CD8-positive, alpha-beta memory T cell (primary cell): ENCODE measurements around the gene KCNN3. TPM values are rescaled to one million over a fixed set of nuclear protein-coding genes. Genes with fewer than 3 reads are reported as not detected.
A peak's percentile ranks its signal among the peaks of the same experiment; 100 is the strongest.
"Not testable (repeated sequence)": the region's sequence is repeated elsewhere in the genome, so short reads cannot be mapped to it uniquely, and the experiment has no call there.

Experiments
- CTCF ChIA-PET: fragments of 350-600 bp; sonication (Branson Sonifier 250); formaldehyde crosslinking; loops from one replicate; lab custom pipeline; 2021; ENCODE audit warnings: antibody characterized with exemption; lab: Charles Lee
- POLR2A ChIA-PET: fragments of 350-600 bp; sonication (Branson Sonifier 250); formaldehyde crosslinking; loops from one replicate; lab custom pipeline; 2021; ENCODE audit warnings: antibody characterized with exemption; lab: Charles Lee
- DNase-seq, 5 donors: peaks; one replicate each; pipeline versions ENCODE4 v3.0.0 to v3.0.0-alpha.2; 2020 to 2022; ENCODE audit warnings: mixed read lengths in 1 of 5
- H3K27ac ChIP-seq: one replicate; pipeline ENCODE4 v1.7.0; 2013; ENCODE audit warnings: low read depth, mild to moderate bottlenecking, low read length, moderate library complexity
- H3K27me3 ChIP-seq: 2 replicates; pipeline ENCODE4 v1.7.0; 2013; ENCODE audit warnings: low read length, mild to moderate bottlenecking; ENCODE audit not compliant: insufficient read depth, poor library complexity, severe bottlenecking
- H3K36me3 ChIP-seq: 2 replicates; pipeline ENCODE4 v1.7.0; 2013; ENCODE audit warnings: mild to moderate bottlenecking, low read length, moderate library complexity; ENCODE audit not compliant: insufficient read depth
- H3K4me1 ChIP-seq: 2 replicates; pipeline ENCODE4 v1.7.0; 2013; ENCODE audit warnings: mild to moderate bottlenecking, low read length, moderate library complexity; ENCODE audit not compliant: insufficient read depth
- H3K4me3 ChIP-seq: 2 replicates; pipeline ENCODE4 v1.7.0; 2013; ENCODE audit warnings: mild to moderate bottlenecking, low read length
- H3K9me3 ChIP-seq: 2 replicates; pipeline ENCODE4 v1.7.0; 2013; ENCODE audit warnings: mild to moderate bottlenecking, low read length
- H3K27ac Mint-ChIP-seq, 8 donors: one replicate each; pipeline ENCODE4 v1.8.0; 2020 to 2021; ENCODE audit warnings: mixed read lengths in 8 of 8, mild to moderate bottlenecking in 6 of 8, inconsistent platforms in 3 of 8, moderate library complexity in 3 of 8
- H3K27me3 Mint-ChIP-seq, 2 donors: one replicate each; pipeline ENCODE4 v1.8.0; 2020 to 2021; ENCODE audit warnings: mixed read lengths in 2 of 2, mild to moderate bottlenecking in 1 of 2, moderate library complexity in 1 of 2
- H3K36me3 Mint-ChIP-seq, 3 donors: one replicate each; pipeline ENCODE4 v1.8.0; 2020 to 2021; ENCODE audit warnings: mixed read lengths in 3 of 3, inconsistent platforms in 1 of 3, mild to moderate bottlenecking in 1 of 3
- H3K4me1 Mint-ChIP-seq, 3 donors: one replicate each; pipeline ENCODE4 v1.8.0; 2020 to 2021; ENCODE audit warnings: mixed read lengths in 3 of 3, inconsistent platforms in 1 of 3, mild to moderate bottlenecking in 1 of 3
- H3K4me3 Mint-ChIP-seq, 7 donors: one replicate each; pipeline ENCODE4 v1.8.0; 2020 to 2021; ENCODE audit warnings: mixed read lengths in 7 of 7, mild to moderate bottlenecking in 6 of 7, moderate library complexity in 4 of 7, inconsistent platforms in 2 of 7
- H3K9me3 Mint-ChIP-seq, 5 donors: one replicate each; pipeline ENCODE4 v1.8.0; 2020 to 2022; ENCODE audit warnings: mixed read lengths in 5 of 5, mild to moderate bottlenecking in 3 of 5, moderate library complexity in 2 of 5, inconsistent platforms in 1 of 5
- polyA plus RNA-seq: library from polyadenylated mRNA; unstranded; fragments of 300-500 nt; fragmentation: Illumina TruSeq; gene quantifications from one replicate; pipeline ENCODE4 v1.2.3, GENCODE V29; 2021
- total RNA-seq, 2 experiments: library from RNA; stranded (reverse); gene quantifications; one replicate each; pipeline ENCODE4 v1.2.3, GENCODE V29; 2021

KCNN3 gene
- total RNA-seq (under 1 TPM; 0.18 to 0.22 TPM), polyA plus RNA-seq (not detected)

- H3K27me3 Mint-ChIP-seq: peaks cover 27 to 68% of the 10 kb centered on the region in 2 donors
- peaks cover 13 to 29% (median 19%) of the 10 kb centered on the region in 3 donors for H3K4me1 Mint-ChIP-seq
- H3K4me3 Mint-ChIP-seq: peak within 1 kb of the TSS in 5 of 7 donors; percentile 20 to 73 (median 55)
- no peaks in the 10 kb centered on the region for H3K9me3 Mint-ChIP-seq
- peak within 1 kb of the TSS in 1 of 8 donors; percentile 43 for H3K27ac Mint-ChIP-seq
- H3K36me3 ChIP-seq: no peaks in the 10 kb centered on the region
- POLR2A ChIA-PET: no interaction called here
- peak; percentile 49 to 81 (median 65) for DNase-seq
- H3K4me3 ChIP-seq: no peak within 1 kb of the TSS
- H3K9me3 ChIP-seq: no peaks in the 10 kb centered on the region
- CTCF ChIA-PET: interaction anchor here (1.1 to 1.9 kb wide), 3 partner anchors 9 to 215 kb away, joined by 4 to 5 read pairs (median 4); no protein-coding TSS in a partner anchor
- no peaks in the 10 kb centered on the region for H3K36me3 Mint-ChIP-seq
- H3K4me1 ChIP-seq: no peaks in the 10 kb centered on the region
- peaks cover 13% of the 10 kb centered on the region for H3K27me3 ChIP-seq
- H3K27ac ChIP-seq: no peak within 1 kb of the TSS
Measured at GRCh38 chr1:154870115-154870571, at the start of gene KCNN3. TSS of gene KCNN3 (minus strand) at chr1:154870281. CDS start at chr1:154869964, 317 bp downstream.

DNA sequence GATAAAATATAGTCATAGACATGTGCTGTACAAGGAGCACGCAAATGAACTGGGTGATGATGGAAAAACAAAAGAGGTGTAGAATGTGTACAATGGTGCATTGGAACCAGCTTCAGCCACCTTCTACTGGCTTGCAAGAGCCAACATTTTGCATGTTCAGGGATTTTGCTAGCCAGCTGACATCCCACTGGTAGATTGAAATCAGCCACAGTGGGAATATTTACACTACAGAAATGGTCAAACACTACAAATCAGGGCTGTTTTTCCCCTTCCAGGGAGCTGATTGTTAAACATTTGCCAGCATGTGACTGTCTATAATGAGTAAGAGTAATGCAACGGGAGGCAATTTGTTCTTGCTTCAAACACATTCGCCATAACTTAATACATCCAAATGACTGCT lies 43.2 kb upstream of the KCNN3 start:
- Mint-ChIP-seq H3K36me3 (peaks cover 4 to 7% (median 4%) of the 10 kb centered on the region in 3 donors), H3K4me1 (no peaks in the 10 kb centered on the region), H3K27ac (no peak overlapping the region), H3K4me3 (no peak overlapping the region), H3K27me3 (no peaks in the 10 kb centered on the region), H3K9me3 (no peaks in the 10 kb centered on the region)
- H3K27me3 ChIP-seq: no peaks in the 10 kb centered on the region
- no peak overlapping the region for H3K27ac ChIP-seq
- POLR2A ChIA-PET: no interaction called here
- CTCF ChIA-PET: no interaction called here
- H3K9me3 ChIP-seq: no peaks in the 10 kb centered on the region
- H3K4me3 ChIP-seq: no peak overlapping the region
- DNase-seq: no peak
- H3K36me3 ChIP-seq: no peaks in the 10 kb centered on the region
- H3K4me1 ChIP-seq: no peaks in the 10 kb centered on the region

- H3K4me1 Mint-ChIP-seq: no peaks in the 10 kb centered on the region
- no peak for DNase-seq
- no peak overlapping the region for H3K4me3 Mint-ChIP-seq
Measured at GRCh38 chr1:154912755-154913154, 42.7 kb upstream of the KCNN3 start.

DNA sequence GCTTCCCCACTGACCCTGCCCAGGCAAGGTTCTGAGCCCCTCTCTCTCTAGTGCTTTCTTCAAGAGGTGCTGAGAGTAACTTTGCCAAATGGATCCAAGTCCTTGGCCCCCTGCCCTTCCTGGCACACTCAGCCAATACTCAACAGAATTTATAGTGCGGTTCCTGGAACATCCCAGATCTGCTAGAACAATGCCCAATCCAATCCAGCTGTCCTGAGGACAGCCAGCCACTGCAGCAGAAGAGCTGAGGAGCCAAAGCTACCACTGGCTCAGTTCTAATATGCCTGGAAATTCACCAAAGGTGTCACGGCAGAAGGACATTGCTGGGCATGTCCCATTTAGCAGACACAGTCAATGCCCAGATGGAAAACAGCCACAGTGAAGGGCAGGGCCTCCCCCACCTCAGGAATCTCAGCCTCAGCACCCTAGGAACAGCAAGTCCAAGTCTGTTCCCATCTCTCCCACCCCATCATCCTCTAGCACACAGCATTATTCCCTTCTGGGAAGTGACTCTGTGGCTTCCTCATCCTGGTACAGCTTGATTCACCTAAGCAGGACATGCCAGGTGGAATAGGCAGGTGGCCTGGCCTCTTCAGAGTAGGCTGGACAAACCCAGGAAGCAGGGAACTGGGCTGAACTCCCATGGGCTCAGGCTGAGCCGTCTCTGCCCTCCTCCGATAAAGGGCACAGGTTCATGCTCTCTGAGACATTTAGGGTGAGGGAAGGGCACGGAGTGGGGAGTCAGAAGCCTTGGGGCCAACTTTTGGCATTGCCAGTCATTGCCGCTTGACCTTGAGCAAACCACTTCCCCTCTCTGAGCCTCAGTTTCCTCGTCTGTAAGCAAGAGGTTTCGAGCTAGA lies 41.8 kb upstream of the KCNN3 start:
- Histone ChIP-seq H3K9me3 (no peaks in the 10 kb centered on the region), H3K4me3 (no peak overlapping the region), H3K4me1 (no peaks in the 10 kb centered on the region), H3K36me3 (no peaks in the 10 kb centered on the region), H3K27me3 (no peaks in the 10 kb centered on the region), H3K27ac (no peak overlapping the region)
- ChIA-PET CTCF (no interaction called here), POLR2A (interaction anchor here (0.5 kb wide), 1 partner anchor 14 kb away, joined by 3 read pairs; no protein-coding TSS in a partner anchor)
- peak overlapping the region in 1 of 8 donors; percentile 29 for H3K27ac Mint-ChIP-seq
- H3K4me1 Mint-ChIP-seq: no peaks in the 10 kb centered on the region
- H3K4me3 Mint-ChIP-seq: no peak overlapping the region
- peaks cover 4 to 6% (median 4%) of the 10 kb centered on the region in 3 donors for H3K36me3 Mint-ChIP-seq
- H3K9me3 Mint-ChIP-seq: no peaks in the 10 kb centered on the region
- DNase-seq: no peak
- no peaks in the 10 kb centered on the region for H3K27me3 Mint-ChIP-seq

More at GRCh38 chr1:154912755-154913154, 42.7 kb upstream of the KCNN3 start:
- peaks cover 4 to 7% (median 4%) of the 10 kb centered on the region in 3 donors for H3K36me3 Mint-ChIP-seq
- H3K27ac Mint-ChIP-seq: no peak overlapping the region
- no peaks in the 10 kb centered on the region for H3K9me3 Mint-ChIP-seq
- ChIA-PET POLR2A (interaction anchor here (0.5 kb wide), 1 partner anchor 13 kb away, joined by 3 read pairs; no protein-coding TSS in a partner anchor), CTCF (no interaction called here)
- Histone ChIP-seq H3K4me3 (no peak overlapping the region), H3K36me3 (no peaks in the 10 kb centered on the region), H3K9me3 (no peaks in the 10 kb centered on the region), H3K27ac (no peak overlapping the region), H3K27me3 (no peaks in the 10 kb centered on the region), H3K4me1 (no peaks in the 10 kb centered on the region)
- H3K27me3 Mint-ChIP-seq: no peaks in the 10 kb centered on the region

DNA sequence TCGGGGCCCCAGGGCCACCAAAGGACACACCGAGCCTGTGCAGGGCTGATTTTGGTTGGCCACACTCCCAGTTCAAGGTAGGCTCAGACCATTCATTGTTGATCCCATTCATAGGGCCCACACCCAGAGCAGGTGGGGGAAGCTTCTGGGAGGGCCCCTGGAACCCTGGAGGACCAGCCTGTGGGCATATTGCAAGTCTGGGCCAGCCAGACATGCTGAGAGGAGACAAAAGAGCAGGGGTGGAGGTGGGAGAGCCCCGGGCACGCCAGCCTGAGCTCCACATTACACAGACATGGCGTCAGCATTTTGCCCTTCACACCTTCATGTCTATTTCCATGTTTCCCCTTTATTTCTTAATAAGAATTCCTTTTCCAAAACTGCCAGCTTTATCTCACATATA lies 40.8 kb upstream of the KCNN3 start:
- Histone ChIP-seq H3K27me3 (no peaks in the 10 kb centered on the region), H3K27ac (no peak overlapping the region), H3K36me3 (no peaks in the 10 kb centered on the region), H3K9me3 (no peaks in the 10 kb centered on the region), H3K4me1 (no peaks in the 10 kb centered on the region), H3K4me3 (no peak overlapping the region)
- Mint-ChIP-seq H3K36me3 (no peaks in the 10 kb centered on the region), H3K27ac (peak overlapping the region in 1 of 8 donors; percentile 26), H3K9me3 (no peaks in the 10 kb centered on the region), H3K4me3 (no peak overlapping the region), H3K4me1 (no peaks in the 10 kb centered on the region), H3K27me3 (no peaks in the 10 kb centered on the region)
- CTCF ChIA-PET: interaction anchor here (1.5 kb wide), 1 partner anchor 181 kb away, joined by 3 read pairs; no protein-coding TSS in a partner anchor
- POLR2A ChIA-PET: no interaction called here
- DNase-seq: no peak

GRCh38 chr1:154908937-154909336 lies 38.9 kb upstream of the KCNN3 start:
- no peaks in the 10 kb centered on the region for H3K36me3 Mint-ChIP-seq
- CTCF ChIA-PET: no interaction called here
- no peaks in the 10 kb centered on the region for H3K27me3 Mint-ChIP-seq
- no peaks in the 10 kb centered on the region for H3K9me3 Mint-ChIP-seq
- POLR2A ChIA-PET: no interaction called here
- H3K27ac Mint-ChIP-seq: no peak overlapping the region
- Histone ChIP-seq H3K4me3 (no peak overlapping the region), H3K27me3 (no peaks in the 10 kb centered on the region), H3K36me3 (no peaks in the 10 kb centered on the region), H3K27ac (no peak overlapping the region), H3K9me3 (no peaks in the 10 kb centered on the region), H3K4me1 (no peaks in the 10 kb centered on the region)
- no peaks in the 10 kb centered on the region for H3K4me1 Mint-ChIP-seq
- H3K4me3 Mint-ChIP-seq: no peak overlapping the region
- DNase-seq: no peak

GRCh38 chr1:154908129-154908528 lies 38.0 kb upstream of the KCNN3 start:
- CTCF ChIA-PET, H3K9me3 ChIP-seq: not testable (repeated sequence)

DNA sequence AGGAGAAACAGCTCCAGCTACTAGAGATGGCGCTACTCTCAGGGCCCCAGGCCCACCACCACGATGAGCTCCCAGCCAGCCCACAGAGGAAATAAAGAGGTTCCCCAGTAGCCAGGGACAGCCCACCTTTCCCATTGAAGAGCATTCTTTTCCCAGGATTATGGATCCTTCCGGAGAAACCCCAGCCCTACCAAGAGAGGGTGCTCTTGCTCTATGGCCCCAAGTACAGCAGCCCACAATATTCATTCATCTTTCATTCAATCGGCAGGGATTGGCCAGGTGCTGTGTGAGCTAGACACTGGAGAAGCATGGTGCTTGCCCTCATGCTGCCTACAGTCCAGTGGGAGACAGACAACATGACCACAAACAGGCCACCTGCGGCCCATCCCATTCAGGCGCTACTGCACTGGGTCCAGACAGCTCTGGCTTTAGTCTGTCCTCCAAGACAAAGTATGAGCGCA lies 36.6 kb upstream of the KCNN3 start:
- Histone ChIP-seq H3K36me3 (no peaks in the 10 kb centered on the region), H3K27ac (no peak overlapping the region), H3K9me3 (no peaks in the 10 kb centered on the region), H3K4me3 (no peak overlapping the region), H3K4me1 (no peaks in the 10 kb centered on the region), H3K27me3 (no peaks in the 10 kb centered on the region)
- ChIA-PET CTCF (interaction anchor here (0.7 to 1.2 kb wide), 3 partner anchors 16 to 111 kb away, joined by 3 to 4 read pairs (median 3); no protein-coding TSS in a partner anchor), POLR2A (no interaction called here)
- DNase-seq: no peak
- Mint-ChIP-seq H3K27me3 (no peaks in the 10 kb centered on the region), H3K4me1 (no peaks in the 10 kb centered on the region), H3K4me3 (no peak overlapping the region), H3K9me3 (no peaks in the 10 kb centered on the region), H3K36me3 (no peaks in the 10 kb centered on the region), H3K27ac (no peak overlapping the region)

More at GRCh38 chr1:154908129-154908528, 38.0 kb upstream of the KCNN3 start:
- H3K27ac Mint-ChIP-seq, DNase-seq, H3K4me3 ChIP-seq, H3K36me3 ChIP-seq, H3K36me3 Mint-ChIP-seq, H3K27me3 ChIP-seq, H3K27me3 Mint-ChIP-seq, H3K27ac ChIP-seq, H3K4me1 Mint-ChIP-seq, H3K4me1 ChIP-seq, H3K9me3 Mint-ChIP-seq, POLR2A ChIA-PET, H3K4me3 Mint-ChIP-seq: not testable (repeated sequence)
